ENCODE data around the gene KCNG2.
"Not testable (repeated sequence)": the region's sequence is repeated elsewhere in the genome, so short reads cannot be mapped to it uniquely, and the experiment has no call there.

Gene KCNG2

GRCh38 chr18:79872527-79873444, 75.0 kb downstream of the KCNG2 start:
- peak in 1 of 2 experiments; percentile 10 for DNase-seq

DNA sequence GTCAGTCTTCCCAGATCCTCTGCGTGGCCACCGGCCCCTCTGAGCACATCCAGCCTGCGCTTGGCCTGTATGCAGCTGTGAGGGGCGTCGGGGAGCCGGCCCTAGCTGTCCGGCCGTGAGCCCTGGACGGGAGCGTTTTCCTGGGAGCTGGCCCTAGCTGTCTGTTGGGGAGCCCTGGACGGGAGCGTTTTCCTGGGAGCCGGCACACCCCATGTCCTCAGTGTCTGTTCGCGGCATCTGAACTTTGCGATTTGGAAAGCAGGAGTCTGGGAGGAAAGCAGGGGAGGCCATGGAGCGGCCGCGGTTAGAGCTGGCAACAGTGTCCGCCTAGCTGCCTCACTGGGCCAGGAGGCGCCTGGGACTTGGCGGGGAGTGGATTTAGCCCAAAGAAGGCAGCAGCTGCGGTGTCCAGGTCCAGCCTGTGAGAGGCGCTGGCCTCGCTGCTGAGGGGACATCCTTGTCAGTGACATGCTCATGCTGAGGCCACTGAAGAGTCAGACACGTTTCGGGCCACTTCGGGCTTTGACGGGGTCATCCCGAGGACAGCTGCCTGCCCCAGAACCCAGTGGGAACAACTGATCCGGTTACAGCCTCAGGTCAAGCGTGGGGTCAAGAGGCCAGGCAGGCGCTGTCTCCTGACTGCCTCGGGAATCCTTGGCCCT, 75.8 kb downstream of the KCNG2 start:
- DNase-seq = no peak

DNA sequence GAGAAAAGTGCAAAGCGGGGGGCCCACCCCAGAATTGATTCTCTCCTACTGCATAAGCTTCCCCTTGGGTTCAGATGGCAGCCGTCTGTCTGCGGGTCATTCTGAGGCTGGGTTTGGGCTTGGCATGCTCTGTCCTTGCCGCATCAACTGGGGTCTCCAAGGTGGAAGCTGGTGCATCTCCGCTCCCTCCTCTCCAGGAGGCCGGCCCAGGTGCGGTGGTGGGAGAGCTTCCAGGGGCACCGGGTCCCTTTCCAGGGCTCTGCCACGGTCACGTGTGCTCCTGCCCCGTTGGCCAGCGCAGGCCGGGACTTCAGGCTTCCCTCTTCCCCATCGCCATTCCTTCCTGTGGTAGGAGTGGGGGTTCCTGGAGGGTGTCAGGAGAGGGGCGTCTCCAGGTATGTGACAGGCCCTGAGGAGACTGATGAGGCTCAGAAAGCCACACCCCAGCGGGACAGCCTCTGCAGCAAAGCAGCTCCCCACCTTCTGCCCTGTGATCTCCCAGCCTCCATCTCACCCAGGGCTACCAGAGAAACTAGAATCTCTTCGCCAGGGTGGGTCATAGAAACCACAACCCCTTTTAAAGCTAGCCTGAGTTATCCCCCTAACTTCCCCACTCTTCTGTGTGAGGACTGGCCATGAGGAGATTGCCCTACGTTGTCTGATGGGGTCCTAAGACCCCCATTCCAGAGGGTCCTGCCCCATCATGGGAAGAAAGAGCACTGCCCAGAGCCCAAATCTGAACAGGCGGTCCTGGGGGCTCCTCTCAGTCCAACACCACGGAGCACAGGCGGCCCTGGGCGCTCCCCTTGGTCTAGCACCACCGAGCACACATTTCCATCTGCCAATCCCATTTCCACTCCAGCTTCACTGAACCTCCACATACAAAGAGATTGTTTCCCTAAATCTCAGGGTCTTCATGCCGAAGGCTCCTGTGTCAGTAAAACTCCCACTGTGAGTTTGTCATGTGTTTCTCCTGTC, 77.1 kb downstream of the KCNG2 start:
- DNase-seq = no peak

GRCh38 chr18:79875531-79875919, 77.8 kb downstream of the KCNG2 start:
- DNase-seq = no peak

DNA sequence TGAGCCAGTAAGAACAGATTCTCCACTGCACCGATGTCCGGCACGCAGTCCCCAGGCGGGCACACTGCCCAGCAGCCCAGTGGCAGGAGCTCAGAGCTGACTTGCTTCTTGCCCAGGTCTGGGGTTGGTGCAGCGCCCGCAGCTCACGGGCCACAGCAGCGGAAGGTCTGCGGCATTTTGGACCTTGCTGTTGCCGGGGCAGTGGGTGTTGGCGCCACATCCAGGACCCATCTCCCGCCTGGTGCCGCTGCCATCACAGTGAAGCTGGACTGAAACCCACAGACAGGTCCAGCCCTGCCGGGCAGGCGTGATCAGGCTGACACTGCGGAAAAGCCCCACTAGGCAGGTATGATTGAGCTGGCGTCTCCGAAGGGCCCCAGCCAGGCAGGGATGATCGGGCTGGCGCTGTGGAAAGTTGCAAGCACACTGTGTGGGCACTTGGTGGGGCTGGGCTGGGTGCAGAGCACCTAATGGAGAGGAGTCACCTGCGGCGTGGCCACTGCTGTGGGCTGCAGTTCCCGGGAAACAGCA, 78.3 kb downstream of the KCNG2 start:
- DNase-seq = no peak

DNA sequence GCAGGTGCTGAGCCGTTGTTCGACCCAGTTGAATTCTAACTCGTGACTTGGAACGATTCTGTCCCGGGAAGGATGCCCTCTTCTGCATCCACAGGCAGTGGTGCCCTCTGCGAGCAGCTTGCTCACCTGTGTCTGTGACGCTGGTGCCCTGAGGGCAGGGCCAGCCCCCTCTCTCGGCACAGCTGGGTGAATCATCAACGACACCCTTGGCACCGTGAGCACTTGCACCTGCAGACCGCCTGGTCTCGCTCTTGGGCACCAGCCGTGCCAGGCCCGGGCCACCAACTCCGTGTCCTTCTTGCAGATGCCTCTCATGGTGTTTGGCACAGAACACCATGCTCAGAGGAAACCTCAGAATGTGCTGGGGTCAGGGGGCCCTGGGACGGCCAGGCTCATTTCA, 78.8 kb downstream of the KCNG2 start:
- no peak for DNase-seq

- no peak for DNase-seq
These were observed 79.7 kb downstream of the KCNG2 start for GRCh38 chr18:79877163-79878091.

- DNase-seq = not testable (repeated sequence)
These were observed 80.5 kb downstream of the KCNG2 start for GRCh38 chr18:79878246-79878645.

DNA sequence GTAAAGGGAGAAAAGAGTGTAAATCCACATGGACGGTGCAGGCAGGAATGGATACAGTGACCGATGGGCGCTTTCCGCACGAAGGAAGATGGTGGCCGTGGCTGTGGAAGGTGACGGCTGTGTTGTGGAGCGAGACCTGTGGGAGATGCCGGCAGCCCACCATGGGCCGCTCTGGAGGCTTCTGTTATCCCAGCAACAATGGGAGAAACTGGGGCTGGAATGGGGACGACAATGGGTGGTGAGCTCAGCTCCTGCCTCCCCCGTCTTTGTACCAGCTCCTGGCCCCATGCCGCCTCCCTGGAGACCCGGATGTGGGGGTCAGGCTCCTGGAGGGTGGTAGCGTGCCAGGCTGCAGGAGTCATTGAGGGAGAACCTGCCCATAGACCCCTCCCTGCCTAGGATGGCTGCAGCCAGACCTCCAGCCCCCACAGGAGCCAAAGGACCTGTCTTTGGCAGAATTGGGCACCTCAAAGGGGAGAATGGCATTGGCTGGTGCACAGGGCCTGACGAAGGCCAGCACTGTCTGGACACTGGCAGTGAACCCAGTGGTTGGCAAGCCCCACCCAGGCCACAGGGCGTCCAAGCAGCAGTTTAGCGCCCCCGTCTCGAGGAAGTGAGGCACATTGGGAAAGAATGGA, 81.1 kb downstream of the KCNG2 start:
- no peak for DNase-seq

DNA sequence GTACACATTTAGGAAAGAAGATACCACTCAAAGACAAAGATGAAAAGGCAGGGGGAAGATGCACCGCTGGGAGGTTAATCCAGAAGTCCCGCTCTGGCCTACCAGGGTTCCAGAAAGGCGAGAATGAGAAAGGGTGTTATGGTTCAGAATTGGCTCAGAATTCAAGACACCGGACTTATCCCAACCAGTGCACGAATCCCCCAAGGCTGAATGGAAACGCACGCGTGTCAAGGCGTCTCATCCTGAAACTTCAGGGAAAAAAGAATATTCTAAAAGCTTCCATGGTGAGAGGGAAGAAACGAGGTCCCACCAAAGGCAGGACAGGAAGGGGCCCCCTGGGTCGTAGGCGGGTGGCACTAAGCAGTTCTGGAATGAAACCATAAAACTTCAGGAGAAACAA, 81.8 kb downstream of the KCNG2 start:
- no peak for DNase-seq

GRCh38 chr18:79881695-79882094, 84.0 kb downstream of the KCNG2 start:
- no peak for DNase-seq

DNA sequence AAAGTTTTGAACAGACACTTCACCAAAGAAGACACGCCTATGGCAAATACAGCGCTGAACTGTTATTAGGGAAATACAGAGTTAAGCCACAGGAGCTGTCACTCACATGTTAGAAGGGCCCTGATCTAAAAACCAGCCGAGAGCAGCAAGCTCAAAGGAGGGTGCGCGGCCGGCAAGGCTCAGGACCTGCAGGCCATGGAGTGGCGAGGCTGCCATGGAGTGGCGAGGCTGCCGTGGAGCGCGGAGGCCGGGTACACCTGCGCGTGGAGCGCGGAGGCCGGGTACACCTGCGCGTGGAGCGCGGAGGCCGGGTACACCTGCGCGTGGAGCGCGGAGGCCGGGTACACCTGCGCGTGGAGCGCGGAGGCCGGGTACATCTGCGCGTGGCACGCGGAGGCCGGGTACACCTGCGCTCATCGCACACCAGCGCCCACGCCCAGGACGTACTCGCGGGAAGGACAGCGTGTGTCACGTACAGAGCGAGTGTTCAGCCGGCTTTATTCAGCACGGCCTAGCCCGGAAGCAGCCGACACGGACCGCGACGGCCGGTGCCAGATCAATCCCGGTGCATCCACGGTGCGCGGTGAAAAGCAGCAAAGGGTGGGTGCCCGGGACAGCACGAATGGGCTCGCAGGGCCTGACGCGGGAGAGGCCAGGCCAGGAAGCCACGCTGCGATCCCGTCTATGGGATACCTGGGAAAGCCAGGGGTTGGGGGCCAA, 84.9 kb downstream of the KCNG2 start:
- DNase-seq = no peak

GRCh38 chr18:79883461-79884293, 85.9 kb downstream of the KCNG2 start:
- no peak for DNase-seq

GRCh38 chr18:79884294-79884962, 86.7 kb downstream of the KCNG2 start:
- DNase-seq = no peak

- DNase-seq = peak in 1 of 2 experiments; percentile 22
These were observed 87.4 kb downstream of the KCNG2 start for GRCh38 chr18:79884963-79885728.

- DNase-seq = no peak
These were observed 89.7 kb downstream of the KCNG2 start for GRCh38 chr18:79887181-79888000.

- no peak for DNase-seq
These were observed 90.3 kb downstream of the KCNG2 start for GRCh38 chr18:79888016-79888415.
